ENCODE data around the gene HIF1AN. TPM values are rescaled to one million over a fixed set of nuclear protein-coding genes. Genes with fewer than 3 reads are reported as not detected.
A peak's percentile ranks its signal among the peaks of the same experiment; 100 is the strongest.

The HIF1AN gene
- total RNA-seq, 1 experiment from 2014 or later, result 71.2 TPM

DNA sequence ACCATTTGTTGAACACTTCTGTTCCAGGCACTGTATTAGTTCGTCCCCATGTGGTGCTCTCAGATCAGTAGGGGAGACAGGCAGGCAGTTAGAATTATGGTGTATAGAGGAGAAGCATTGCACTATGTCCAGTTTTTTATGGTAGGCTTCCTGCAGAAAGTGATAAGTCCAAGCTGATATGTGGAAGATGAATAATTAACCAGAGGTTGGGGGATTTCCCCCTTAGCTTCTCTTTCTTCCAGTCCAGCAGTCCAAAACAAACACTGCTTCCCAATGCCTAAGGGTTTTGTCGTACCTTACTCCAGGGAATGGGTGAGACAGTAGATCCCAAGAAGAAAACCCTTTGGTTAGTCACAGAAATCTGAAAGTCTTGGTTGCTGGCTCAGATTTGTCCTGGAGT, 19.2 kb downstream of the HIF1AN start:
- Histone ChIP-seq H3K36me3 (ENCODE audit: control insufficient read depth, insufficient read depth, low read length) (no peaks in the 10 kb centered on the region), H3K4me3 (ENCODE audit: low read depth, low read length) (no peak overlapping the region), H3K27me3 (replicated peaks; ENCODE audit: control insufficient read depth, insufficient read depth, low read length) (no peaks in the 10 kb centered on the region), H3K4me1 (peaks cover 17% of the 10 kb centered on the region), H3K9me3 (no peaks in the 10 kb centered on the region)
- Mint-ChIP-seq H3K27me3 (ENCODE audit: insufficient read depth, unreplicated experiment) (no peaks in the 10 kb centered on the region), H3K9me3 (ENCODE audit: unreplicated experiment) (no peaks in the 10 kb centered on the region), H3K4me3 (ENCODE audit: unreplicated experiment) (no peak overlapping the region), H3K27ac (ENCODE audit: unreplicated experiment) (no peak overlapping the region), H3K4me1 (ENCODE audit: low read depth, unreplicated experiment) (peaks cover 18% of the 10 kb centered on the region), H3K36me3 (ENCODE audit: insufficient read depth, unreplicated experiment) (peaks cover 20% of the 10 kb centered on the region)
- ChIA-PET POLR2A (interaction anchor here (0.5 to 1.2 kb wide), 3 partner anchors 17 to 181 kb away, joined by 3 to 13 read pairs (median 5); partner anchors contain the start of gene HIF1AN), CTCF (interaction anchor here (0.5 to 1.9 kb wide), 4 partner anchors 19 to 487 kb away, joined by 3 to 14 read pairs (median 6); partner anchors contain the start of gene HIF1AN)
- no peak for TF ChIP-seq CTCF (IDR thresholded peaks at IDR 0.05; ENCODE audit: insufficient read depth in 1 of 2, low read depth in 1 of 2, low read length in 1 of 2, severe bottlenecking in 1 of 2, unreplicated experiment in 1 of 2)
- no TSS peak for BruUV-seq (replicated peaks)
- DNase-seq, result peak in 1 of 2 experiments; percentile 37
- intact Hi-C loops (cut with micrococcal nuclease; ENCODE audit: unreplicated experiment), result no loop called here

GRCh38 chr10:100560248-100560647, 24.5 kb downstream of the HIF1AN start:
- Mint-ChIP-seq H3K27ac (ENCODE audit: unreplicated experiment) (peak overlapping the region; percentile 28), H3K36me3 (ENCODE audit: insufficient read depth, unreplicated experiment) (peaks cover 19% of the 10 kb centered on the region), H3K4me3 (ENCODE audit: unreplicated experiment) (peak overlapping the region; percentile 2), H3K9me3 (ENCODE audit: unreplicated experiment) (no peaks in the 10 kb centered on the region), H3K4me1 (ENCODE audit: low read depth, unreplicated experiment) (peaks cover 10% of the 10 kb centered on the region), H3K27me3 (ENCODE audit: insufficient read depth, unreplicated experiment) (no peaks in the 10 kb centered on the region)
- Histone ChIP-seq H3K27me3 (replicated peaks; ENCODE audit: control insufficient read depth, insufficient read depth, low read length) (no peaks in the 10 kb centered on the region), H3K4me1 (peaks cover 11% of the 10 kb centered on the region), H3K36me3 (ENCODE audit: control insufficient read depth, insufficient read depth, low read length) (no peaks in the 10 kb centered on the region), H3K4me3 (ENCODE audit: low read depth, low read length) (no peak overlapping the region), H3K9me3 (no peaks in the 10 kb centered on the region)
- ChIA-PET POLR2A (no interaction called here), CTCF (interaction anchor here (0.9 to 4.9 kb wide), 4 partner anchors 183 to 321 kb away, joined by 3 to 84 read pairs (median 6); no protein-coding TSS in a partner anchor)
- BruUV-seq (replicated peaks), result no TSS peak
- no peak for TF ChIP-seq CTCF (IDR thresholded peaks at IDR 0.05; ENCODE audit: insufficient read depth in 1 of 2, low read depth in 1 of 2, low read length in 1 of 2, severe bottlenecking in 1 of 2, unreplicated experiment in 1 of 2)
- intact Hi-C loops (cut with micrococcal nuclease; ENCODE audit: unreplicated experiment), result loop anchor here (5.0 kb wide), 1 partner anchor 452 kb away; no protein-coding TSS in a partner anchor
- no peak for DNase-seq

GRCh38 chr10:100561005-100561404, 25.3 kb downstream of the HIF1AN start:
- Histone ChIP-seq H3K27me3 (replicated peaks; ENCODE audit: control insufficient read depth, insufficient read depth, low read length) (no peaks in the 10 kb centered on the region), H3K4me3 (ENCODE audit: low read depth, low read length) (no peak overlapping the region), H3K9me3 (no peaks in the 10 kb centered on the region), H3K36me3 (ENCODE audit: control insufficient read depth, insufficient read depth, low read length) (no peaks in the 10 kb centered on the region), H3K4me1 (peaks cover 11% of the 10 kb centered on the region)
- DNase-seq, result no peak
- TF ChIP-seq CTCF (IDR thresholded peaks at IDR 0.05; ENCODE audit: insufficient read depth in 1 of 2, low read depth in 1 of 2, low read length in 1 of 2, severe bottlenecking in 1 of 2, unreplicated experiment in 1 of 2), result no peak
- H3K4me3 Mint-ChIP-seq (ENCODE audit: unreplicated experiment), result no peak overlapping the region
- POLR2A ChIA-PET, result no interaction called here
- CTCF ChIA-PET, result interaction anchor here (0.6 to 4.9 kb wide), 7 partner anchors 163 to 328 kb away, joined by 3 to 84 read pairs (median 4); no protein-coding TSS in a partner anchor
- peaks cover 14% of the 10 kb centered on the region for H3K36me3 Mint-ChIP-seq (ENCODE audit: insufficient read depth, unreplicated experiment)
- intact Hi-C loops (cut with micrococcal nuclease; ENCODE audit: unreplicated experiment), result loop anchor here (5.0 kb wide), 1 partner anchor 451 kb away; no protein-coding TSS in a partner anchor
- H3K4me1 Mint-ChIP-seq (ENCODE audit: low read depth, unreplicated experiment), result peaks cover 6% of the 10 kb centered on the region
- no peaks in the 10 kb centered on the region for H3K9me3 Mint-ChIP-seq (ENCODE audit: unreplicated experiment)
- H3K27me3 Mint-ChIP-seq (ENCODE audit: insufficient read depth, unreplicated experiment), result no peaks in the 10 kb centered on the region
- no TSS peak for BruUV-seq (replicated peaks)
- peak overlapping the region; percentile 28 for H3K27ac Mint-ChIP-seq (ENCODE audit: unreplicated experiment)
